ENCODE measurements around the gene GIT2. TPM values are rescaled to one million over a fixed set of nuclear protein-coding genes. Genes with fewer than 3 reads are reported as not detected.
A peak's percentile ranks its signal among the peaks of the same experiment; 100 is the strongest.

The GIT2 gene
- total and polyA plus RNA-seq, 2 of the 13 experiments (the other 11 are each of a cell fraction or from before 2014, with no cell fraction given), result 18.4 to 19.8 TPM

GRCh38 chr12:109995686-109996482 lies at the start of gene GIT2 (continued):
- TF ChIP-seq ZNF646 (CRISPR knock-in tag; IDR thresholded peaks at IDR 0.05), result 0 out of 2 replicates have a peak, but pooled peaks have one; percentile 47
- TF ChIP-seq RARG (CRISPR knock-in tag; IDR thresholded peaks at IDR 0.05; ENCODE audit: low read depth), result no peak
- TF ChIP-seq HOMEZ (CRISPR knock-in tag; IDR thresholded peaks at IDR 0.05; ENCODE audit: low read depth), result no peak
- no peak for TF ChIP-seq REXO4 (CRISPR knock-in tag; IDR thresholded peaks at IDR 0.05; ENCODE audit: borderline replicate concordance)
- peak; percentile 44; the same call in 1 of the 2 replicates for TF ChIP-seq ZNF280B (CRISPR knock-in tag; IDR thresholded peaks at IDR 0.05; ENCODE audit: borderline replicate concordance)
- no peak for TF ChIP-seq MEIS1 (CRISPR knock-in tag; IDR thresholded peaks at IDR 0.05; ENCODE audit: borderline replicate concordance)
- TF ChIP-seq ZNF850 (CRISPR knock-in tag; conservative IDR thresholded peaks at IDR 0.05), result no peak
- TF ChIP-seq TCF12 (IDR thresholded peaks at IDR 0.05), result no peak
- TF ChIP-seq TCF12 (CRISPR knock-in tag; IDR thresholded peaks at IDR 0.05), result peak; percentile 92
- TF ChIP-seq TFAP4 (IDR thresholded peaks at IDR 0.05; ENCODE audit: borderline replicate concordance, low read depth), result peak; percentile 73; the same call in 1 of the 2 replicates
- TF ChIP-seq THAP9 (CRISPR knock-in tag; IDR thresholded peaks at IDR 0.05; ENCODE audit: borderline replicate concordance), result peak; percentile 88
- TF ChIP-seq ZSCAN12 (CRISPR knock-in tag; IDR thresholded peaks at IDR 0.05), result no peak
- no peak for TF ChIP-seq CENPX (CRISPR knock-in tag; IDR thresholded peaks at IDR 0.05)
- no peak for TF ChIP-seq ZNF773 (CRISPR knock-in tag; IDR thresholded peaks at IDR 0.05; ENCODE audit: borderline replicate concordance)

All from HepG2 (cell line).